A673 (cell line): ENCODE data around the gene HDAC4. TPM values are rescaled to one million over a fixed set of nuclear protein-coding genes. Genes with fewer than 3 reads are reported as not detected.

Experiments used
- BruUV-seq: library from RNA; stranded (reverse); fragments of 400-500 nt; replicated peaks from 2 replicates; lab custom pipeline; 2021; lab: Mats Ljungman, UMichigan
- CTCF ChIA-PET: fragments of 300-600 bp; sonication (Branson Sonifier 250); formaldehyde crosslinking; loops from one replicate; lab custom pipeline; 2022; ENCODE audit warnings: antibody characterized with exemption; lab: Charles Lee
- POLR2A ChIA-PET: fragments of 300-600 bp; sonication (Branson Sonifier 250); formaldehyde crosslinking; loops from one replicate; lab custom pipeline; 2022; ENCODE audit warnings: antibody characterized with exemption; ENCODE audit not compliant: low non-redundant PET; lab: Charles Lee
- DNase-seq: peaks from one replicate; pipeline ENCODE4 v3.0.0-alpha.2; 2015; ENCODE audit warnings: low spot score
- H3K27ac ChIP-seq: fragments of 200-600 bp; sonication (generic); 2 replicates; pipeline ENCODE4 v1.5.1; 2016; ENCODE audit warnings: mixed run types, low read depth, mild to moderate bottlenecking, mixed read lengths, antibody characterized with exemption, low read length; ENCODE audit not compliant: poor library complexity, severe bottlenecking
- H3K27me3 ChIP-seq: fragments of 200-600 bp; sonication (generic); replicated peaks from 2 replicates; pipeline ENCODE4 v1.6.1; 2017; ENCODE audit warnings: mixed run types, low read depth, mild to moderate bottlenecking, mixed read lengths, antibody characterized with exemption, low read length; ENCODE audit not compliant: insufficient read depth, poor library complexity
- H3K36me3 ChIP-seq: fragments of 200-600 bp; sonication (generic); 2 replicates; pipeline ENCODE4 v1.6.1; 2016; ENCODE audit warnings: mixed run types, mild to moderate bottlenecking, mixed read lengths, antibody characterized with exemption, low read length; ENCODE audit not compliant: insufficient read depth, poor library complexity, severe bottlenecking
- H3K4me1 ChIP-seq: fragments of 200-600 bp; sonication (generic); 2 replicates; pipeline ENCODE4 v1.6.1; 2017; ENCODE audit warnings: mixed run types, mild to moderate bottlenecking, mixed read lengths, antibody characterized with exemption, low read length; ENCODE audit not compliant: insufficient read depth, poor library complexity, severe bottlenecking
- H3K4me3 ChIP-seq: fragments of 200-600 bp; sonication (generic); 2 replicates; pipeline ENCODE4 v1.5.1; 2016; ENCODE audit warnings: low read depth, mixed run types, mild to moderate bottlenecking, mixed read lengths, low read length; ENCODE audit not compliant: poor library complexity, severe bottlenecking
- H3K9me3 ChIP-seq: fragments of 200-600 bp; sonication (generic); 2 replicates; pipeline ENCODE4 v1.6.1; 2016; ENCODE audit warnings: mixed run types, low read depth, mild to moderate bottlenecking, mixed read lengths, antibody characterized with exemption, low read length; ENCODE audit not compliant: poor library complexity, severe bottlenecking
- CTCF ChIP-seq: fragments of 300-800, 200-600 bp; sonication (generic); conservative IDR thresholded peaks from 2 replicates; pipeline ENCODE4 v1.5.1; 2017; ENCODE audit warnings: low read depth, mild to moderate bottlenecking, antibody characterized with exemption, low read length, moderate library complexity, mixed read lengths
- EZH2 ChIP-seq: fragments of 200-600 bp; sonication (generic); IDR thresholded peaks from 2 replicates; pipeline ENCODE4 v1.6.1; 2017; ENCODE audit warnings: borderline replicate concordance, low read depth, mild to moderate bottlenecking, mixed read lengths, antibody characterized with exemption, low read length; ENCODE audit not compliant: poor library complexity, severe bottlenecking
- intact Hi-C: fragments of 100-400 bp; cut with micrococcal nuclease; formaldehyde crosslinking; loops from one replicate; pipeline ENCODE4 v1.10.0; 2022; ENCODE audit not compliant: unreplicated experiment
- total RNA-seq: library from RNA; stranded (reverse); gene quantifications from 2 replicates; pipeline ENCODE4 v1.2.3, GENCODE V29; 2021

The HDAC4 gene
- total RNA-seq, 1 experiment from 2014 or later = 40.0 TPM

- H3K27me3 ChIP-seq = no peaks in the 10 kb centered on the region
- no peak overlapping the region for H3K27ac ChIP-seq
- no peak overlapping the region for H3K4me3 ChIP-seq
- H3K9me3 ChIP-seq = no peaks in the 10 kb centered on the region
- POLR2A ChIA-PET = no interaction called here
- H3K4me1 ChIP-seq = no peaks in the 10 kb centered on the region
- no TSS peak for BruUV-seq
- intact Hi-C loops = no loop called here
- CTCF ChIA-PET = no interaction called here
- no peak for DNase-seq
- no peaks in the 10 kb centered on the region for H3K36me3 ChIP-seq
- TF ChIP-seq CTCF (no peak), EZH2 (no peak)
Observed at GRCh38 chr2:239390546-239391285, 10.1 kb downstream of the HDAC4 start.

- Histone ChIP-seq H3K36me3 (no peaks in the 10 kb centered on the region), H3K27me3 (no peaks in the 10 kb centered on the region), H3K27ac (no peak overlapping the region), H3K4me3 (no peak overlapping the region), H3K9me3 (no peaks in the 10 kb centered on the region), H3K4me1 (no peaks in the 10 kb centered on the region)
- no peak for DNase-seq
- CTCF ChIA-PET = no interaction called here
- no TSS peak for BruUV-seq
- TF ChIP-seq CTCF = no peak
- no peak for TF ChIP-seq EZH2
- POLR2A ChIA-PET = no interaction called here
- intact Hi-C loops = no loop called here
Observed at GRCh38 chr2:239389414-239390329, 11.1 kb downstream of the HDAC4 start.

GRCh38 chr2:239388236-239389151, 12.3 kb downstream of the HDAC4 start:
- TF ChIP-seq CTCF = no peak
- no peak overlapping the region for H3K27ac ChIP-seq
- intact Hi-C loops = no loop called here
- H3K9me3 ChIP-seq = no peaks in the 10 kb centered on the region
- no peak overlapping the region for H3K4me3 ChIP-seq
- CTCF ChIA-PET = no interaction called here
- DNase-seq = no peak
- no peaks in the 10 kb centered on the region for H3K27me3 ChIP-seq
- POLR2A ChIA-PET = no interaction called here
- BruUV-seq = no TSS peak
- H3K36me3 ChIP-seq = no peaks in the 10 kb centered on the region
- no peaks in the 10 kb centered on the region for H3K4me1 ChIP-seq
